HepG2 (cell line): ENCODE data around the gene OSBPL2. TPM values are rescaled to one million over a fixed set of nuclear protein-coding genes. Genes with fewer than 3 reads are reported as not detected.

Experiments used
- ATAC-seq: fragments of 200-7000 bp; cut with Tn5 transposase; 3 replicates; pipeline ENCODE4 v1.9.1; 2020; ENCODE audit warnings: mild to moderate bottlenecking, moderate library complexity
- BruUV-seq: library from RNA; stranded (reverse); fragments of 400-500 nt; replicated peaks from 2 replicates; lab custom pipeline; 2021; lab: Mats Ljungman, UMichigan
- CTCF ChIA-PET: fragments of 300-600 bp; formaldehyde crosslinking; extraction: SDS; loops from one replicate; lab custom pipeline; 2021; ENCODE audit warnings: low total read pairs, inconsistent platforms, low intra/inter-chr PET ratio; lab: Yijun Ruan, JAX
- POLR2A ChIA-PET: fragments of 350-600 bp; sonication (Branson Sonifier 250); formaldehyde crosslinking; loops from one replicate; lab custom pipeline; 2020; ENCODE audit warnings: antibody characterized with exemption, inconsistent platforms; lab: Yijun Ruan, JAX
- DNase-seq: peaks from one replicate; pipeline ENCODE4 v3.0.0-alpha.2; 2015; ENCODE audit warnings: low spot score
- FAIRE-seq: peaks from 3 replicates; lab custom pipeline; 2011; peaks lifted over from hg19 to GRCh38; lab: Jason Lieb, UNC
- H2AFZ ChIP-seq: one replicate; pipeline ENCODE4 v1.6.1; 2011; ENCODE audit warnings: low read length, inconsistent platforms
- H3K27ac ChIP-seq: fragments of 300-600 bp; 3 replicates; pipeline ENCODE4 v1.8.0; 2011; ENCODE audit warnings: mixed run types, mild to moderate bottlenecking, mixed read lengths, low read length, inconsistent platforms; ENCODE audit not compliant: insufficient read depth; ENCODE audit errors: extremely low read length
- H3K27me3 ChIP-seq, 2 experiments: fragments of 200-600 bp in 1 of 2; 2 replicates in 1 of 2; 3 replicates in 1 of 2; pipeline versions ENCODE4 v1.6.0 to v1.8.0; 2011; ENCODE audit warnings: low read length in 2 of 2, mild to moderate bottlenecking in 2 of 2, moderate library complexity in 2 of 2, inconsistent platforms in 1 of 2; ENCODE audit not compliant: insufficient read depth in 2 of 2, control insufficient read depth in 1 of 2
- H3K36me3 ChIP-seq, 2 experiments: fragments of 200-600 bp in 1 of 2; replicated peaks in 1 of 2; 2 replicates in 1 of 2; 3 replicates in 1 of 2; pipeline versions ENCODE4 v1.5.1 to v1.8.0; 2011; ENCODE audit warnings: low read length in 2 of 2, inconsistent platforms in 1 of 2; ENCODE audit not compliant: insufficient read depth in 2 of 2, control insufficient read depth in 1 of 2
- H3K4me1 ChIP-seq: 2 replicates; pipeline ENCODE4 v1.5.1; 2012; ENCODE audit warnings: low read length, inconsistent platforms; ENCODE audit not compliant: insufficient read depth
- H3K4me2 ChIP-seq: 2 replicates; pipeline ENCODE4 v1.6.0; 2011; ENCODE audit warnings: low read depth, low read length, inconsistent platforms
- H3K4me3 ChIP-seq, 3 experiments: fragments of 200-600 bp in 1 of 3; sonication (generic), shearing (Covaris generic) in 1 of 3; replicated peaks in 1 of 3; 2 replicates each; pipeline ENCODE4 v1.5.1; 2011 to 2016; ENCODE audit warnings: low read length in 3 of 3, inconsistent platforms in 2 of 3, low read depth in 2 of 3, mild to moderate bottlenecking in 2 of 3, control low read depth in 1 of 3, mixed read lengths in 1 of 3; ENCODE audit not compliant: insufficient read depth in 1 of 3
- H3K79me2 ChIP-seq: one replicate; pipeline ENCODE4 v1.6.1; 2011; ENCODE audit warnings: low read length, inconsistent platforms; ENCODE audit not compliant: insufficient read depth
- H3K9ac ChIP-seq: 2 replicates; pipeline ENCODE4 v1.6.0; 2011; ENCODE audit warnings: mild to moderate bottlenecking, low read depth, low read length, inconsistent platforms; ENCODE audit not compliant: insufficient read depth
- H3K9me3 ChIP-seq: 2 replicates; pipeline ENCODE4 v1.5.1; 2012; ENCODE audit warnings: mild to moderate bottlenecking, low read length
- H4K20me1 ChIP-seq: 2 replicates; pipeline ENCODE4 v1.6.0; 2011; ENCODE audit warnings: inconsistent platforms, mild to moderate bottlenecking, low read length, moderate library complexity; ENCODE audit not compliant: insufficient read depth
- ATF1 ChIP-seq: IDR thresholded peaks from 2 replicates; pipeline ENCODE4 v1.6.1; 2016; ENCODE audit warnings: mild to moderate bottlenecking, control low read depth
- MIER2 ChIP-seq: IDR thresholded peaks from 2 replicates; pipeline ENCODE4 v1.6.1; 2016; ENCODE audit warnings: missing biosample characterization, missing genetic modification reagents
- NAIF1 ChIP-seq: sonication (generic); formaldehyde crosslinking; IDR thresholded peaks from 2 replicates; pipeline ENCODE4 v1.5.0; 2020; ENCODE audit warnings: mild to moderate bottlenecking, missing genetic modification reagents, borderline replicate concordance
- NONO ChIP-seq, 2 experiments: fragments of 450-650 bp in 1 of 2; sonication (generic) in 1 of 2; formaldehyde crosslinking in 1 of 2; IDR thresholded peaks in 1 of 2; conservative IDR thresholded peaks in 1 of 2; 2 replicates each; pipeline versions ENCODE4 v1.6.1 to v1.8.0; 2017 to 2022; ENCODE audit warnings: mild to moderate bottlenecking in 1 of 2, missing genetic modification reagents in 1 of 2, moderate library complexity in 1 of 2
- NR1H2 ChIP-seq: sonication (generic); formaldehyde crosslinking; IDR thresholded peaks from 2 replicates; pipeline ENCODE4 v1.8.1; 2022; ENCODE audit warnings: low read depth, missing genetic modification reagents, borderline replicate concordance
- ONECUT2 ChIP-seq: sonication (generic); formaldehyde crosslinking; IDR thresholded peaks from 2 replicates; pipeline ENCODE4 v1.4.0; 2020; ENCODE audit warnings: missing genetic modification reagents
- SP4 ChIP-seq: sonication (generic); formaldehyde crosslinking; IDR thresholded peaks from 2 replicates; pipeline ENCODE4 v1.8.1; 2023; ENCODE audit warnings: mild to moderate bottlenecking, missing genetic modification reagents
- ZFP41 ChIP-seq: sonication (generic); formaldehyde crosslinking; IDR thresholded peaks from 2 replicates; pipeline ENCODE4 v1.4.0; 2020; ENCODE audit warnings: mild to moderate bottlenecking, missing genetic modification reagents, borderline replicate concordance
- ZKSCAN8 ChIP-seq: IDR thresholded peaks from 2 replicates; pipeline ENCODE4 v1.6.1; 2016; ENCODE audit warnings: borderline replicate concordance, missing genetic modification reagents, missing compliant biosample characterization
- ZNF496 ChIP-seq: sonication (generic); formaldehyde crosslinking; IDR thresholded peaks from 2 replicates; pipeline ENCODE4 v1.8.1; 2023; ENCODE audit warnings: mild to moderate bottlenecking, moderate library complexity, missing genetic modification reagents; ENCODE audit not compliant: insufficient replicate concordance
- WGBS: methylation state at CpG from one replicate; pipeline ENCODE4 v1.1.6; 2017; ENCODE audit warnings: low lambda C conversion rate; 5-methylcytosine and 5-hydroxymethylcytosine counted together
- in situ Hi-C: cut with HindIII; loops from 2 replicates; pipeline ENCODE4 v1.10.0; 2017; ENCODE audit warnings: low pct_unique_long_range_greater_than_20kb; ENCODE audit not compliant: extremely low pct_ligation_motif_present
- intact Hi-C: fragments of 100-400 bp; cut with micrococcal nuclease; formaldehyde crosslinking; loops from one replicate; pipeline ENCODE4 v1.10.0; 2022; ENCODE audit not compliant: unreplicated experiment
- polyA plus RNA-seq, 8 experiments: library from polyadenylated mRNA; depleted of rRNA in 3 of 8; stranded (reverse) in 7 of 8; unstranded in 1 of 8; fragments of >200 nt; fragmentation: Illumina TruSeq in 4 of 8; extraction: Trizol in 4 of 8; gene quantifications; 2 replicates each; pipeline versions ENCODE4 v1.2.1 to v1.2.3, GENCODE V29; 2011 to 2016; ENCODE audit warnings: low read depth in 4 of 8, missing spikeins in 1 of 8, mixed read lengths in 1 of 8; ENCODE audit not compliant: insufficient read depth in 1 of 8
- total RNA-seq, 5 experiments: library from RNA; depleted of rRNA; stranded (reverse); fragments of >200 nt; fragmentation: Illumina TruSeq; extraction: Trizol; gene quantifications; 2 replicates each; pipeline ENCODE4 v1.2.3, GENCODE V29; 2016; ENCODE audit warnings: low read depth in 1 of 5
- TF ChIP-seq, protein P1 (sequence below): sonication (generic); formaldehyde crosslinking; IDR thresholded peaks from 2 replicates; pipeline ENCODE4 v1.4.0; 2020; ENCODE audit warnings: mild to moderate bottlenecking, low read depth, missing genetic modification reagents
- TF ChIP-seq, protein P2 (sequence below): IDR thresholded peaks from 2 replicates; pipeline ENCODE4 v1.6.1; 2012; ENCODE audit warnings: low read length, improper control_type of control experiment
- TF ChIP-seq, protein P3 (sequence below): fragments of 450-650 bp; IDR thresholded peaks from 2 replicates; pipeline ENCODE4 v1.6.1; 2016

The OSBPL2 gene
- total and polyA plus RNA-seq, 2 of the 13 experiments (the other 11 are each of a cell fraction or from before 2014, with no cell fraction given), result 18.5 to 37.4 TPM

DNA sequence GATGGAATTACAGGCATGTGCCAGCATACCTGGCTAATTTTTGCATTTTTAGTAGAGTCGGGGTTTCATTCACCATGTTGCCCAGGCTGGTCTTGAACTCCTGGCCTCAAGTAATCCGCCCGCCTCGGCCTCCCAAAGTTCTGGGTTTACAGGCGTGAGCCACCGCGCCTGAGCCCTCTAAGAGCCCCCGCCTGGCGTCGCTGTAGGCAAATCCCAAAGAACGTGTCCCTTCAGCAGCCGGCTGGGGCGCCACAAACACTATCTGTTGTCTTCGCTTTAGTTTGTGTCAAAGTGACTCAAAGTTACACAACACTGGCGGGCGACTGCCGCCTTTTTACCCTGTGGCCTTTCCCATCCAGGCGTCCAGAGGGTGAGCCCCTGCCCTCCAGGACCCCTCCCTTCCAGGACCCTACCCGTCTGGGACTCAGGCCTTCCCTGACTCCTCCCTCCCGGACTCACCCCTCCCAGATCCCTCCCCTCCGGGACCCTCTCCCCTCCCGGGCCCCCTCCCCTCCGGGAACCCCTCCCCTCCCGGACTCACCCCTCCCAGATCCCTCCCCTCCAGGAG is 63.5 kb downstream of the OSBPL2 start (continued):
- TF ChIP-seq, protein P1, sequence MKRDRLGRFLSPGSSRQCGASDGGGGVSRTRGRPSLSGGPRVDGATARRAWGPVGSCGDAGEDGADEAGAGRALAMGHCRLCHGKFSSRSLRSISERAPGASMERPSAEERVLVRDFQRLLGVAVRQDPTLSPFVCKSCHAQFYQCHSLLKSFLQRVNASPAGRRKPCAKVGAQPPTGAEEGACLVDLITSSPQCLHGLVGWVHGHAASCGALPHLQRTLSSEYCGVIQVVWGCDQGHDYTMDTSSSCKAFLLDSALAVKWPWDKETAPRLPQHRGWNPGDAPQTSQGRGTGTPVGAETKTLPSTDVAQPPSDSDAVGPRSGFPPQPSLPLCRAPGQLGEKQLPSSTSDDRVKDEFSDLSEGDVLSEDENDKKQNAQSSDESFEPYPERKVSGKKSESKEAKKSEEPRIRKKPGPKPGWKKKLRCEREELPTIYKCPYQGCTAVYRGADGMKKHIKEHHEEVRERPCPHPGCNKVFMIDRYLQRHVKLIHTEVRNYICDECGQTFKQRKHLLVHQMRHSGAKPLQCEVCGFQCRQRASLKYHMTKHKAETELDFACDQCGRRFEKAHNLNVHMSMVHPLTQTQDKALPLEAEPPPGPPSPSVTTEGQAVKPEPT (CRISPR knock-in tag), result peak; percentile 76; the same call in 1 of the 2 replicates
- TF ChIP-seq NAIF1 (CRISPR knock-in tag), result no peak
- TF ChIP-seq NR1H2, result no peak

DNA sequence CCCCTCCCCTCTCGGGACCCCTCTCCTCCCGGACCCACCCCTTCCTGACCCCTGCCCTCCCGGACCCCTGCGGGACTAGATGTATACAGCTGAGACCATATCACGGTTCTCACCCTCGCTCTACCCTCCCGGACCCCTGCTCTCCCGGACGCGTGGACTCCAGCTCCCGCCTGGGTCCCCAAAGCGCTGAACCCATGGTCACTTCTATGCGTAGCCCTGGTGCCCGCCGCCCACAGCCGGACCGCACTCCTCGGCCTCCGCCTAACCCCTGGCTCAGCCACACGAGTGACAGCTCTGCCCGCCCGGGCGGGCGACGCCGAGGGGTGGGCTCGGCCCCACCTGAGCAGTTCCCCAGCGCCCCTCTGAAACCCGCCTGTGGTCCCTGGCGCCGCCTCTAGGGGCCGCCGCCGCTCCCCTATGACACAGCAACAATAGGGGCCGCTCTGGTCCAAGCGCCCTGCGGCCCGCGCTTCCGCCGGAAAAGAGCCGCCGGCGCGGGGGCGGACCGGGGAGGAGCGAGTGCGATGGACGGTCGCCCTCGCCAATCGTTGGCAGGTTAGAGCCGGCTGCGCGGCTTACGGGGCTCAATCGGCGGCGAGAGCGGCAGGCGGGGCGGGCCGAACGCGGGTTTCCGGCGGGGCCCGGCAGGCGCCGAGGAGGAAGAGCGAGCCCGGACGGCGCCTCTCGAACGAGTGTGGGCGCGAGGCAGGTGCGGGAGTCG is 64.2 kb downstream of the OSBPL2 start, which contains the start of gene ADRM1:
ADRM1 (plus strand) TSS at position 657 of the 721 bp plus-strand sequence. CDS start 572 bp downstream, outside the sequence.
- no TSS peak for BruUV-seq
- FAIRE-seq, result peak; percentile 54
- in situ Hi-C loops, result loop anchor here (5.0 kb wide), 1 partner anchor 65 kb away; the partner anchor contains the start of gene LAMA5
- H3K4me3 ChIP-seq, result peak within 1 kb of the TSS; percentile 74 to 98 (median 93)
- ATAC-seq, result peak; percentile 73
- H3K27ac ChIP-seq, result peak within 1 kb of the TSS; percentile 97
- no peaks in the 10 kb centered on the region for H3K9me3 ChIP-seq
- peaks cover 50% of the 10 kb centered on the region for H3K4me1 ChIP-seq
- H3K27me3 ChIP-seq, result no peaks in the 10 kb centered on the region; a peak in 1 of 5 replicates
- H3K36me3 ChIP-seq, result peaks cover 15 to 31% of the 10 kb centered on the region in 2 experiments
- under 1% methylated on average over 44 of the region's 81 CpGs for WGBS
- H3K9ac ChIP-seq, result peak within 1 kb of the TSS; percentile 91
- intact Hi-C loops, result loop anchor here (1.0 kb wide), 2 partner anchors 74 to 80 kb away; no protein-coding TSS in a partner anchor
- ChIA-PET CTCF (interaction anchor here (1.3 to 6.1 kb wide), 6 partner anchors 66 to 108 kb away, joined by 4 to 73 read pairs (median 12); partner anchors contain the start of gene RPS21), POLR2A (interaction anchor here (0.7 to 8.3 kb wide), 7 partner anchors 65 to 109 kb away, joined by 3 to 187 read pairs (median 8); partner anchors contain the start of genes LAMA5 and RPS21)
- no peak within 1 kb of the TSS for H2AFZ ChIP-seq
- peak; percentile 97 for DNase-seq
- H3K4me2 ChIP-seq, result peak within 1 kb of the TSS; percentile 99
- peaks cover 25% of the 10 kb centered on the region for H4K20me1 ChIP-seq
- peaks cover 32% of the 10 kb centered on the region for H3K79me2 ChIP-seq
- TF ChIP-seq ZNF496 (CRISPR knock-in tag), result no peak
- TF ChIP-seq ATF1 (CRISPR knock-in tag), result 0 out of 2 replicates have a peak, but pooled peaks have one; percentile 69
- peak; percentile 99 for TF ChIP-seq SP4 (CRISPR knock-in tag)
- peak; percentile 84; the same call in 1 of the 2 replicates for TF ChIP-seq MIER2
- peak; percentile 68; the same call in 1 of the 2 replicates for TF ChIP-seq ZFP41
- TF ChIP-seq, protein P2, sequence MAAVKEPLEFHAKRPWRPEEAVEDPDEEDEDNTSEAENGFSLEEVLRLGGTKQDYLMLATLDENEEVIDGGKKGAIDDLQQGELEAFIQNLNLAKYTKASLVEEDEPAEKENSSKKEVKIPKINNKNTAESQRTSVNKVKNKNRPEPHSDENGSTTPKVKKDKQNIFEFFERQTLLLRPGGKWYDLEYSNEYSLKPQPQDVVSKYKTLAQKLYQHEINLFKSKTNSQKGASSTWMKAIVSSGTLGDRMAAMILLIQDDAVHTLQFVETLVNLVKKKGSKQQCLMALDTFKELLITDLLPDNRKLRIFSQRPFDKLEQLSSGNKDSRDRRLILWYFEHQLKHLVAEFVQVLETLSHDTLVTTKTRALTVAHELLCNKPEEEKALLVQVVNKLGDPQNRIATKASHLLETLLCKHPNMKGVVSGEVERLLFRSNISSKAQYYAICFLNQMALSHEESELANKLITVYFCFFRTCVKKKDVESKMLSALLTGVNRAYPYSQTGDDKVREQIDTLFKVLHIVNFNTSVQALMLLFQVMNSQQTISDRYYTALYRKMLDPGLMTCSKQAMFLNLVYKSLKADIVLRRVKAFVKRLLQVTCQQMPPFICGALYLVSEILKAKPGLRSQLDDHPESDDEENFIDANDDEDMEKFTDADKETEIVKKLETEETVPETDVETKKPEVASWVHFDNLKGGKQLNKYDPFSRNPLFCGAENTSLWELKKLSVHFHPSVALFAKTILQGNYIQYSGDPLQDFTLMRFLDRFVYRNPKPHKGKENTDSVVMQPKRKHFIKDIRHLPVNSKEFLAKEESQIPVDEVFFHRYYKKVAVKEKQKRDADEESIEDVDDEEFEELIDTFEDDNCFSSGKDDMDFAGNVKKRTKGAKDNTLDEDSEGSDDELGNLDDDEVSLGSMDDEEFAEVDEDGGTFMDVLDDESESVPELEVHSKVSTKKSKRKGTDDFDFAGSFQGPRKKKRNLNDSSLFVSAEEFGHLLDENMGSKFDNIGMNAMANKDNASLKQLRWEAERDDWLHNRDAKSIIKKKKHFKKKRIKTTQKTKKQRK, result no peak
- peak; percentile 48; the same call in 1 of the 2 replicates for TF ChIP-seq ZKSCAN8 (CRISPR knock-in tag)
- TF ChIP-seq NONO (IDR thresholded peaks at IDR 0.05), result no peak
- peak; percentile 81 for TF ChIP-seq NONO (CRISPR knock-in tag; conservative IDR thresholded peaks at IDR 0.05)
- TF ChIP-seq, protein P3, sequence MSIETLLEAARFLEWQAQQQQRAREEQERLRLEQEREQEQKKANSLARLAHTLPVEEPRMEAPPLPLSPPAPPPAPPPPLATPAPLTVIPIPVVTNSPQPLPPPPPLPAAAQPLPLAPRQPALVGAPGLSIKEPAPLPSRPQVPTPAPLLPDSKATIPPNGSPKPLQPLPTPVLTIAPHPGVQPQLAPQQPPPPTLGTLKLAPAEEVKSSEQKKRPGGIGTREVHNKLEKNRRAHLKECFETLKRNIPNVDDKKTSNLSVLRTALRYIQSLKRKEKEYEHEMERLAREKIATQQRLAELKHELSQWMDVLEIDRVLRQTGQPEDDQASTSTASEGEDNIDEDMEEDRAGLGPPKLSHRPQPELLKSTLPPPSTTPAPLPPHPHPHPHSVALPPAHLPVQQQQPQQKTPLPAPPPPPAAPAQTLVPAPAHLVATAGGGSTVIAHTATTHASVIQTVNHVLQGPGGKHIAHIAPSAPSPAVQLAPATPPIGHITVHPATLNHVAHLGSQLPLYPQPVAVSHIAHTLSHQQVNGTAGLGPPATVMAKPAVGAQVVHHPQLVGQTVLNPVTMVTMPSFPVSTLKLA, result peak; percentile 53
- no peak for TF ChIP-seq ONECUT2
